GM23338 (cell line): ENCODE data around the gene MGAT5.

ENCODE experiments used
- CREB1 ChIP-seq: fragments of 250-450 bp; sonication (Bioruptor Pico); IDR thresholded peaks from 2 replicates; pipeline ENCODE4 v1.5.0; 2020; ENCODE audit warnings: low read depth, mild to moderate bottlenecking, moderate library complexity
- EZH2 ChIP-seq: fragments of 200-600 bp; sonication (generic); IDR thresholded peaks from one replicate; pipeline ENCODE4 v1.8.0; 2017; ENCODE audit warnings: antibody characterized with exemption, mild to moderate bottlenecking, low read depth; ENCODE audit not compliant: unreplicated experiment
- EZH2phosphoT487 ChIP-seq: fragments of 200-600 bp; sonication (generic); IDR thresholded peaks from one replicate; pipeline ENCODE4 v1.8.1; 2018; ENCODE audit warnings: antibody characterized with exemption; ENCODE audit not compliant: unreplicated experiment
- JUNB ChIP-seq: IDR thresholded peaks from one replicate; pipeline ENCODE4 v1.6.1; 2016; ENCODE audit warnings: antibody characterized with exemption; ENCODE audit not compliant: unreplicated experiment
- NANOG ChIP-seq: IDR thresholded peaks from 2 replicates; pipeline ENCODE4 v1.6.1; 2016; ENCODE audit warnings: antibody characterized with exemption, borderline replicate concordance
- POLR2AphosphoS5 ChIP-seq: IDR thresholded peaks from 2 replicates; pipeline ENCODE4 v1.6.1; 2016; ENCODE audit warnings: antibody characterized with exemption, low read depth
- STAT1 ChIP-seq: IDR thresholded peaks from one replicate; pipeline ENCODE4 v1.6.1; 2016; ENCODE audit warnings: antibody characterized with exemption; ENCODE audit not compliant: unreplicated experiment
- ZNF114 ChIP-seq: fragments of 250-450 bp; sonication (Bioruptor Pico); IDR thresholded peaks from 2 replicates; pipeline ENCODE4 v1.5.0; 2020; ENCODE audit warnings: mild to moderate bottlenecking, moderate library complexity
- ZNF331 ChIP-seq: fragments of 250-450 bp; sonication (Bioruptor Pico); IDR thresholded peaks from 2 replicates; pipeline ENCODE4 v1.5.0; 2020; ENCODE audit warnings: low read depth, mild to moderate bottlenecking, moderate library complexity
- TF ChIP-seq, protein P1 (sequence below), 2 experiments: fragments of 200-600 bp in 1 of 2; sonication (generic) in 1 of 2; conservative IDR thresholded peaks; 2 replicates each; pipeline versions ENCODE4 v1.5.1 to v1.6.1; 2016 to 2017; ENCODE audit warnings: antibody characterized with exemption in 2 of 2, low read depth in 2 of 2, mild to moderate bottlenecking in 2 of 2, moderate library complexity in 1 of 2
- TF ChIP-seq, protein P2 (sequence below): IDR thresholded peaks from one replicate; pipeline ENCODE4 v1.6.1; 2018; ENCODE audit warnings: antibody characterized with exemption; ENCODE audit not compliant: unreplicated experiment
- TF ChIP-seq, protein P3 (sequence below): IDR thresholded peaks from 2 replicates; pipeline ENCODE4 v1.6.1; 2016; ENCODE audit warnings: antibody characterized with exemption
- TF ChIP-seq, protein P4 (sequence below): fragments of 250-450 bp; sonication (Bioruptor Pico); IDR thresholded peaks from 2 replicates; pipeline ENCODE4 v1.5.0; 2020; ENCODE audit warnings: mild to moderate bottlenecking, moderate library complexity

DNA sequence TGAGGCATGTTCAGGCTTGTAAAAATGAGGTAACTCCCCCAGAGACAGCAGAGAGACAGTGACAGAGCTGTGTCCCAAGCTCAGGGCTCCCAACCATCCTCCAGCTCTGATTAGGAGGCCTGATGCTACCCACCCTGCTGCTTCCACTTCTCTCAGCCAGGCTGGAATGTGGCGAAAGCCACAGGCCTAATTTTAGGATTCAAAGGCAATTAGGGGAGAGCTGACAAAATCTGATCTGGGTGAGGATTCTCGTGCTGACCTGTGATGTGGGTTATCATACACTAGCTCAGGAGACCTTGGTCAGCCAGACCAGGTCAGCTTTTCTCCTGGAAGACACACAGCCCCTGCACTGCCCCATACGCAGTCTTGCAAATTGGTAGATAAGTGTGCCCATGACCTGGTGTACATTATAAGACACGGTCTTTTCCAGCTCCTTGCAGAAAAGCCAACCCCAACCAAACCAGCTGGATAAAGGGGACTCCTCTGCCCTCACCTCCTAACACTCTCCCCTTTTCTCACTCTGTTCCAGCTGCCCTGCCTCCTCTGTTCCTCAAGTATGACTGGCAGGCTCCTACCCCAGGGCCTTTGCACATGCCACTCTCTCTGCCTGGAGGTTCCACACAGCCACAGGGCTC, 225.9 kb downstream of the MGAT5 start:
- TF ChIP-seq POLR2AphosphoS5, result no peak
- TF ChIP-seq, protein P1, sequence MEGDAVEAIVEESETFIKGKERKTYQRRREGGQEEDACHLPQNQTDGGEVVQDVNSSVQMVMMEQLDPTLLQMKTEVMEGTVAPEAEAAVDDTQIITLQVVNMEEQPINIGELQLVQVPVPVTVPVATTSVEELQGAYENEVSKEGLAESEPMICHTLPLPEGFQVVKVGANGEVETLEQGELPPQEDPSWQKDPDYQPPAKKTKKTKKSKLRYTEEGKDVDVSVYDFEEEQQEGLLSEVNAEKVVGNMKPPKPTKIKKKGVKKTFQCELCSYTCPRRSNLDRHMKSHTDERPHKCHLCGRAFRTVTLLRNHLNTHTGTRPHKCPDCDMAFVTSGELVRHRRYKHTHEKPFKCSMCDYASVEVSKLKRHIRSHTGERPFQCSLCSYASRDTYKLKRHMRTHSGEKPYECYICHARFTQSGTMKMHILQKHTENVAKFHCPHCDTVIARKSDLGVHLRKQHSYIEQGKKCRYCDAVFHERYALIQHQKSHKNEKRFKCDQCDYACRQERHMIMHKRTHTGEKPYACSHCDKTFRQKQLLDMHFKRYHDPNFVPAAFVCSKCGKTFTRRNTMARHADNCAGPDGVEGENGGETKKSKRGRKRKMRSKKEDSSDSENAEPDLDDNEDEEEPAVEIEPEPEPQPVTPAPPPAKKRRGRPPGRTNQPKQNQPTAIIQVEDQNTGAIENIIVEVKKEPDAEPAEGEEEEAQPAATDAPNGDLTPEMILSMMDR (conservative IDR thresholded peaks at IDR 0.05; ENCODE audit: low read depth in 2 of 2), result no peak
- TF ChIP-seq EZH2phosphoT487, result no peak
- TF ChIP-seq, protein P2, sequence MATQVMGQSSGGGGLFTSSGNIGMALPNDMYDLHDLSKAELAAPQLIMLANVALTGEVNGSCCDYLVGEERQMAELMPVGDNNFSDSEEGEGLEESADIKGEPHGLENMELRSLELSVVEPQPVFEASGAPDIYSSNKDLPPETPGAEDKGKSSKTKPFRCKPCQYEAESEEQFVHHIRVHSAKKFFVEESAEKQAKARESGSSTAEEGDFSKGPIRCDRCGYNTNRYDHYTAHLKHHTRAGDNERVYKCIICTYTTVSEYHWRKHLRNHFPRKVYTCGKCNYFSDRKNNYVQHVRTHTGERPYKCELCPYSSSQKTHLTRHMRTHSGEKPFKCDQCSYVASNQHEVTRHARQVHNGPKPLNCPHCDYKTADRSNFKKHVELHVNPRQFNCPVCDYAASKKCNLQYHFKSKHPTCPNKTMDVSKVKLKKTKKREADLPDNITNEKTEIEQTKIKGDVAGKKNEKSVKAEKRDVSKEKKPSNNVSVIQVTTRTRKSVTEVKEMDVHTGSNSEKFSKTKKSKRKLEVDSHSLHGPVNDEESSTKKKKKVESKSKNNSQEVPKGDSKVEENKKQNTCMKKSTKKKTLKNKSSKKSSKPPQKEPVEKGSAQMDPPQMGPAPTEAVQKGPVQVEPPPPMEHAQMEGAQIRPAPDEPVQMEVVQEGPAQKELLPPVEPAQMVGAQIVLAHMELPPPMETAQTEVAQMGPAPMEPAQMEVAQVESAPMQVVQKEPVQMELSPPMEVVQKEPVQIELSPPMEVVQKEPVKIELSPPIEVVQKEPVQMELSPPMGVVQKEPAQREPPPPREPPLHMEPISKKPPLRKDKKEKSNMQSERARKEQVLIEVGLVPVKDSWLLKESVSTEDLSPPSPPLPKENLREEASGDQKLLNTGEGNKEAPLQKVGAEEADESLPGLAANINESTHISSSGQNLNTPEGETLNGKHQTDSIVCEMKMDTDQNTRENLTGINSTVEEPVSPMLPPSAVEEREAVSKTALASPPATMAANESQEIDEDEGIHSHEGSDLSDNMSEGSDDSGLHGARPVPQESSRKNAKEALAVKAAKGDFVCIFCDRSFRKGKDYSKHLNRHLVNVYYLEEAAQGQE, result no peak
- no peak for TF ChIP-seq JUNB
- no peak for TF ChIP-seq EZH2
- no peak for TF ChIP-seq CREB1
- no peak for TF ChIP-seq ZNF331 (CRISPR knock-in tag)
- no peak for TF ChIP-seq NANOG
- TF ChIP-seq, protein P3, sequence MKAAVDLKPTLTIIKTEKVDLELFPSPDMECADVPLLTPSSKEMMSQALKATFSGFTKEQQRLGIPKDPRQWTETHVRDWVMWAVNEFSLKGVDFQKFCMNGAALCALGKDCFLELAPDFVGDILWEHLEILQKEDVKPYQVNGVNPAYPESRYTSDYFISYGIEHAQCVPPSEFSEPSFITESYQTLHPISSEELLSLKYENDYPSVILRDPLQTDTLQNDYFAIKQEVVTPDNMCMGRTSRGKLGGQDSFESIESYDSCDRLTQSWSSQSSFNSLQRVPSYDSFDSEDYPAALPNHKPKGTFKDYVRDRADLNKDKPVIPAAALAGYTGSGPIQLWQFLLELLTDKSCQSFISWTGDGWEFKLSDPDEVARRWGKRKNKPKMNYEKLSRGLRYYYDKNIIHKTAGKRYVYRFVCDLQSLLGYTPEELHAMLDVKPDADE, result no peak
- no peak for TF ChIP-seq STAT1
- TF ChIP-seq, protein P4, sequence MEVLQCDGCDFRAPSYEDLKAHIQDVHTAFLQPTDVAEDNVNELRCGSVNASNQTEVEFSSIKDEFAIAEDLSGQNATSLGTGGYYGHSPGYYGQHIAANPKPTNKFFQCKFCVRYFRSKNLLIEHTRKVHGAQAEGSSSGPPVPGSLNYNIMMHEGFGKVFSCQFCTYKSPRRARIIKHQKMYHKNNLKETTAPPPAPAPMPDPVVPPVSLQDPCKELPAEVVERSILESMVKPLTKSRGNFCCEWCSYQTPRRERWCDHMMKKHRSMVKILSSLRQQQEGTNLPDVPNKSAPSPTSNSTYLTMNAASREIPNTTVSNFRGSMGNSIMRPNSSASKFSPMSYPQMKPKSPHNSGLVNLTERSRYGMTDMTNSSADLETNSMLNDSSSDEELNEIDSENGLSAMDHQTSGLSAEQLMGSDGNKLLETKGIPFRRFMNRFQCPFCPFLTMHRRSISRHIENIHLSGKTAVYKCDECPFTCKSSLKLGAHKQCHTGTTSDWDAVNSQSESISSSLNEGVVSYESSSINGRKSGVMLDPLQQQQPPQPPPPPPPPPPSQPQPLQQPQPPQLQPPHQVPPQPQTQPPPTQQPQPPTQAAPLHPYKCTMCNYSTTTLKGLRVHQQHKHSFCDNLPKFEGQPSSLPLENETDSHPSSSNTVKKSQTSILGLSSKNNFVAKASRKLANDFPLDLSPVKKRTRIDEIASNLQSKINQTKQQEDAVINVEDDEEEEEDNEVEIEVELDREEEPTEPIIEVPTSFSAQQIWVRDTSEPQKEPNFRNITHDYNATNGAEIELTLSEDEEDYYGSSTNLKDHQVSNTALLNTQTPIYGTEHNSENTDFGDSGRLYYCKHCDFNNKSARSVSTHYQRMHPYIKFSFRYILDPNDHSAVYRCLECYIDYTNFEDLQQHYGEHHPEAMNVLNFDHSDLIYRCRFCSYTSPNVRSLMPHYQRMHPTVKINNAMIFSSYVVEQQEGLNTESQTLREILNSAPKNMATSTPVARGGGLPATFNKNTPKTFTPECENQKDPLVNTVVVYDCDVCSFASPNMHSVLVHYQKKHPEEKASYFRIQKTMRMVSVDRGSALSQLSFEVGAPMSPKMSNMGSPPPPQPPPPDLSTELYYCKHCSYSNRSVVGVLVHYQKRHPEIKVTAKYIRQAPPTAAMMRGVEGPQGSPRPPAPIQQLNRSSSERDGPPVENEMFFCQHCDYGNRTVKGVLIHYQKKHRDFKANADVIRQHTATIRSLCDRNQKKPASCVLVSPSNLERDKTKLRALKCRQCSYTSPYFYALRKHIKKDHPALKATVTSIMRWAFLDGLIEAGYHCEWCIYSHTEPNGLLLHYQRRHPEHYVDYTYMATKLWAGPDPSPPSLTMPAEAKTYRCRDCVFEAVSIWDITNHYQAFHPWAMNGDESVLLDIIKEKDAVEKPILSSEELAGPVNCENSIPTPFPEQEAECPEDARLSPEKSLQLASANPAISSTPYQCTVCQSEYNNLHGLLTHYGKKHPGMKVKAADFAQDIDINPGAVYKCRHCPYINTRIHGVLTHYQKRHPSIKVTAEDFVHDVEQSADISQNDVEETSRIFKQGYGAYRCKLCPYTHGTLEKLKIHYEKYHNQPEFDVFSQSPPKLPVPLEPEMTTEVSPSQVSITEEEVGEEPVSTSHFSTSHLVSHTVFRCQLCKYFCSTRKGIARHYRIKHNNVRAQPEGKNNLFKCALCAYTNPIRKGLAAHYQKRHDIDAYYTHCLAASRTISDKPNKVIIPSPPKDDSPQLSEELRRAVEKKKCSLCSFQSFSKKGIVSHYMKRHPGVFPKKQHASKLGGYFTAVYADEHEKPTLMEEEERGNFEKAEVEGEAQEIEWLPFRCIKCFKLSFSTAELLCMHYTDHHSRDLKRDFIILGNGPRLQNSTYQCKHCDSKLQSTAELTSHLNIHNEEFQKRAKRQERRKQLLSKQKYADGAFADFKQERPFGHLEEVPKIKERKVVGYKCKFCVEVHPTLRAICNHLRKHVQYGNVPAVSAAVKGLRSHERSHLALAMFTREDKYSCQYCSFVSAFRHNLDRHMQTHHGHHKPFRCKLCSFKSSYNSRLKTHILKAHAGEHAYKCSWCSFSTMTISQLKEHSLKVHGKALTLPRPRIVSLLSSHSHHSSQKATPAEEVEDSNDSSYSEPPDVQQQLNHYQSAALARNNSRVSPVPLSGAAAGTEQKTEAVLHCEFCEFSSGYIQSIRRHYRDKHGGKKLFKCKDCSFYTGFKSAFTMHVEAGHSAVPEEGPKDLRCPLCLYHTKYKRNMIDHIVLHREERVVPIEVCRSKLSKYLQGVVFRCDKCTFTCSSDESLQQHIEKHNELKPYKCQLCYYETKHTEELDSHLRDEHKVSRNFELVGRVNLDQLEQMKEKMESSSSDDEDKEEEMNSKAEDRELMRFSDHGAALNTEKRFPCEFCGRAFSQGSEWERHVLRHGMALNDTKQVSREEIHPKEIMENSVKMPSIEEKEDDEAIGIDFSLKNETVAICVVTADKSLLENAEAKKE, result no peak
- no peak for TF ChIP-seq ZNF114 (CRISPR knock-in tag)
